GM18505 (cell line): ENCODE measurements around the gene RALGDS.
A peak's percentile ranks its signal among the peaks of the same experiment; 100 is the strongest.

Source experiments
- ATAC-seq: cut with Tn5 transposase; IDR thresholded peaks from one replicate; pipeline ENCODE4 v1.9.1; 2021; ENCODE audit not compliant: unreplicated experiment
- POLR2A ChIP-seq: IDR thresholded peaks from 4 replicates; pipeline ENCODE4 v1.6.1; 2011; ENCODE audit warnings: borderline replicate concordance; ENCODE audit not compliant: insufficient read depth, insufficient read length; ENCODE audit errors: extremely low read depth

Gene RALGDS

GRCh38 chr9:133146746-133147411 is 25.8 kb upstream of the RALGDS start:
- ATAC-seq: no peak
- TF ChIP-seq POLR2A: no peak

DNA sequence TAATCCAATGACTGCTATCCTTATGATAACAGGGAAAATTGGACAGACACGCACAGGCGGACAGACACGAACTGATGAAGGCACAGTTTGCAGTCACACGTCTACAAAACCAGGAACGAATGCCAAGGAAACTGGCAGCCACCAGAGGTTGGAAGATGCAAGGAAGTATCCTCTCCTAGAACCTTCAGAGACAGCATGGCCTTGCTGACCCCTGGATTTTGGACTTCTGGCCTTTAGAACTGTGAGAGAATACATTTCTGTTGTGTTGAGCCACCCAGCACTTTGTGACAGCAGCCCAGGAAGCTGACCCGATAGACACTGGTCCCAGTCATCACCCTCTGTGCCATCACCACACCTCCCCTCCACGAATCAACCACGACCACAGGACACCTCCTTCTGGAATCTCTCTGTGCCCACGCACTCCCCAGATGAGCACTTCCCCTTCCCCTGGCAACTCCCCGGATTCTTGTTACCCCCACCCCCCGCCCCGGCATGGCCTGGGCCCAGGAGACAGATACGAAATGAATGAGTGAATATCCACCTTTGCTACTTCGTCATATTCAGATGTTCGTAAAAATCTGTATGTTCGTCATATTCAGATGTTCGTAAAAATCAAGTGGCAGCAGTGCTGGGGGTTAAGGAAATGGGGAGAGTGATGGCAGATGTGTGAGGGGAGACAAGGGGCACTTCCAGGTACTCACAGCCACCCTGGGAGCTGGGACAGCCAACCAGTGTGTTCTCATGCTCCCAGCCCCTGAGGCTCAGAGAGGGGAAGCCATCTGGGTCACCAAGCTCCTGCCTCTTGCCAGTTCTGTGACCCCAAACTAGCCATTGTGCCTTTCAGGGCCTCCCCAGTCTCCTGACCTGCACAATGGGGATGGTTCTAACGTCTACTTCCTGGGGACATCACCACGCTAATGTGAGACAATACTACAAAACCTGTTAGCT is 24.1 kb upstream of the RALGDS start:
- TF ChIP-seq POLR2A: no peak

DNA sequence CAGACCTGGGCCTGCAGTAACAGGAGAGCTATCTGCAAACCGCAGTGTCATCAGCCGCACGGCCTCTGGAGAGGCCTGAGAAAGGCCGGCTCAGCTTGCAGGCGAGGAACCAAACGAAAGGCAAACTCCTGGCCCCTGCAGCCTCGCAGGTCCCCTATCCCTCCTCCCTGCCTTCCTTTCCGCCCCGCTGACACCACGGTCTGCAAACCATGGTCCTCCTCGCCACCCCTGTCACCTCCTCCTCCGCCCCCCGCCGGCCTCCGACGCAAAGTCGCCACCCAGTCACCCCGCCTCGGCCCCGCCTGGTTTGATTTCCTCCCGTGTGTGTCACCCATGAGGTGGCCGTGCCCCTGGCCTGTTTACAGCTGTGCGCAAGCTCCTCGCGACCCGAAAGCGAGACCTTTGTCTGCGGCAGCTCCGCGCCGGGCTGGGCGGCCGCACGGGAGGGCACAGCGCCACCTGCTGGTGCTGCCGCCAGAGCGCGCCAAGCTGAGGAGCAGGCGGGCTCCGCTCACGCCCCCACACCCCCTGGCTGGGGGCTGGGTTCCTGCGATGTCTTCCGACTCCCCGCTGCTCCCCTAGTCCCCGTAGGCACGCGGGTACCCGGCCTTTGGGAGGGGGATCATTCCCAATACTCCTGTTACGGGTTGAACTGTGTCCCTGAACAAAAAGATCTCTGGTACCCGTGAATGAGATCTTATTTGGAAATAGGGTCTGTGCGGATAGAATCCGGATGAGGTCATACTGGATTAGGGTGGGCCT is 23.3 kb upstream of the RALGDS start:
- TF ChIP-seq POLR2A: no peak
- ATAC-seq: peak; percentile 40

More for the DNA sequence above, 24.1 kb upstream of the RALGDS start:
- no peak for ATAC-seq

GRCh38 chr9:133143639-133144141 is 22.6 kb upstream of the RALGDS start:
- TF ChIP-seq POLR2A: no peak
- ATAC-seq: no peak

GRCh38 chr9:133142684-133143622 is 21.9 kb upstream of the RALGDS start:
- TF ChIP-seq POLR2A: no peak
- ATAC-seq: no peak

DNA sequence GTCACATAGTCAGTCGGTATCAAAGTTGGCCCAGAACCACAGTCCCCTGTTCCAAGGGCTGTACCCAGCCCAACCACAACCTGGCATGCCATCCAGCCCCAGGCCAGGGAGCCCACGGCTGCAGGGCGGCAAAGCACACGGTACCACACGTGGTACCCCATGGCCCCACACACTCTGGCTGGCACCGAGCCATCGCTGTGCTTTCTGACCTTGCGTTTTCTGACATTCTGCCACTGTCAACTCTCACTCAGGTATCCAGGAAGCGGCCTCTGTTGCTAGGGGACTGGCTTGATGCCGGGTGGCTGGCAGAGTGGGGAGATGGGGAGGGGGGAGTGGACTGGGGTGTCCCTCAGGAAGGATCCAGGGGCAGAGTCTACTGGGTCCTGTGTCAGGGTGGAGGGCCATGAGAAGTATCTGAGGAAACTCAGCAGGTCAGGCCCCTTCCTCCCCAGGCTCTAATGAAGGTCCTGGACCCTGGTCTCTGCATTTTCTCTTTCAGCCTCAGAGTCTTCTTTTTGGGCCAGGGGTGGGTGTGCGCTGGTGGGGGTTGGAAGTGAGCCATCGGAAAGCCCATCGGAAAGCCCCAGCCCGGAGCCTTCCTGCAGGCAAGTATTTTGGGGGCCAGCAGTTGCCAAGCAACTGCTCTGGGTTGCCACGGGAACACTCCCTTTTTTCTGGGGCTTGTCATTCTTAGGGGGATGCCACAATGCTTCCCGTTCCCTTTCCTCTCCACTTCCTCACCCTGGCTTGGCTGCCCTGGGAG is 21.0 kb upstream of the RALGDS start:
- TF ChIP-seq POLR2A: peak; percentile 14
- no peak for ATAC-seq

DNA sequence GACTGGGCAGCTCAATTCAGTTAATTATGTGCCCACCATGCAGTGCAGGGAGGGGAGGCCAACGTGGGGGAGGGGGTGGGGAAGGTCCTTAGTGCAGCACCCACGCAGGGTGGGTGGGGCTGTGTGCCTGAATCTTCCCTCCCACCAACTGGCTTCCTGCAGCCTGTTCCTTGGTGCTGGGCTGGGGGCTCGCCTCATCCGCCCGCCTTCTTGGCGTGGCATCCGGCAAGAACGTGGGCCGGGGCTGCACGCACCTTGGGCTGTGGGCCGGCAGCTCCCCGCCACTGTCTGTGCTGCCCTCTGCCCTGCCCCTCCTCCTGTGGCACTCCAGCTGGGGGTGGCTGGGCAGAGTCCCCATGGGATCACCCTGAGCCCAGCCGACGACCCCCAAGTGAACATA is 19.6 kb upstream of the RALGDS start:
- ATAC-seq: no peak
- no peak for TF ChIP-seq POLR2A

DNA sequence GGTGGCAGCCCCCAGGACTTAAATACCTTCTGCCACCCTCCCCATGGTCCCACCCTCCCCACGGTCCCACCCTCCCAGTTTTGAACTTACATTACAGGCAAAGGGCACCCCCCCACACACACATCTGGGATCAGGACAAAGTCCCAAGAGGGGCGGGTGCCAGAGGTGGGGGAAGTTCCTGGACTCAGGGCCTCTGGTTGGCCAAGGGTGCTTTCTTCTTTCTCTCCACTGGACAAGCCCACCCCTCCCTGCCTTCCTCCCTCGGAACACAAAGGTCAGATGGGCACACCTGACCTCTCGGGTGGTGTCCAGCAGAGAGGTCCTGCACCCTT is 19.1 kb upstream of the RALGDS start:
- TF ChIP-seq POLR2A: no peak
- ATAC-seq: no peak

DNA sequence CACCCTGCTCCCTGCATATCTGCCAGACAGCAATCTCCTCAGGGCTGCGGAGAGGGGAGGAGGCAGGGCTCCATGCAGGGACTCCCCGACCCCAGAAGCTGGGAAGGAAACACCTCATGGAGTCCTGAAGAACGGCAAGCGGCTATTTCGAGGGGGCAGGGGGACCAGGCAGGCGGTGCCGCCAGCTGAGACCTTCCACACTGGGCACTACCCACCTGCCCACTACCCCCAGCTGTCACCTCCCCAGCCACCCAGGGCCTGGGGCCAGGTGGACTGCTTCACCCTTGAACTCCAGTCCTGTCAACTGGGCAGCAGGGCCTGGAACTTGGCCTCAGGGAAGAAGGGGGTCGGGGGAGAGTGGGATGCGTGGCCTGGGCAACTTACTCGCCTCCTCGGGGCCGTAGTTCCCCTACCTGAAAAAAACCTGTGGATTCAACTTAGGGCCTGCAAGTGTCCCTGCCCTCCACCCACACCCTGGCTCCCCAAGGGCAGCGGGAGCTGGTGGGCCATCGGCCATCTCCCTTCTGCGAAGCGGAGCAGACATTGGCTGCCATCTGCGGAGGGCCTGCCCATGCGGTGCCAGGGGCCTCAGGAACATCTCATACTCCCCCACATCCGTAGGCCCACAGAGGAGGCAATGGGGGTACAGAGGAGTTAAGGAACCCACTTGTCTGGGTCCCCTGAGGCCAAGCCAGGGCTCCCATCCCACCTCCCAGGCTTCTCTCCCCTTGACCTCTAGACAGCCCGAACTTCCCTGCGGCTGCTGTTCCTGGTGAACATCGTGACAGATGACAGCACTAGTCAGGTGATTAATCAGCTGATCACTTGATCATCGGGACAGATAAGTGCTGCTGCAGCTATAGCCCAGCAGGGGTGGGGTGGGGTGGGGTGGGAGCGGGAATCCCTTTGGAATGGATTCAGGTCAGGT is 18.5 kb upstream of the RALGDS start:
- no peak for TF ChIP-seq POLR2A
- no peak for ATAC-seq

- TF ChIP-seq POLR2A: no peak
- ATAC-seq: no peak
Observed at GRCh38 chr9:133137451-133138231, 16.6 kb upstream of the RALGDS start.
